Measurements from ENCODE around the gene PRAME.
"Not testable (repeated sequence)": the region's sequence is repeated elsewhere in the genome, so short reads cannot be mapped to it uniquely, and the experiment has no call there.

PRAME gene

GRCh38 chr22:22550789-22551434 lies 8.2 kb downstream of the PRAME start:
- no peak for DNase-seq

GRCh38 chr22:22548910-22549309 lies 10.2 kb downstream of the PRAME start:
- no peak for DNase-seq

GRCh38 chr22:22548317-22548716 lies 10.7 kb downstream of the PRAME start:
- DNase-seq = no peak

- DNase-seq = peak; percentile 5 to 44 (median 19)
Observed at GRCh38 chr22:22547692-22548300, 11.3 kb downstream of the PRAME start.

GRCh38 chr22:22547226-22547625 lies 11.8 kb downstream of the PRAME start:
- DNase-seq = no peak

GRCh38 chr22:22546490-22546889 lies 12.6 kb downstream of the PRAME start:
- DNase-seq = peak; percentile 41 to 73 (median 65)

GRCh38 chr22:22545084-22545483 lies 14.0 kb downstream of the PRAME start:
- DNase-seq = no peak

- DNase-seq = no peak
Observed at GRCh38 chr22:22538226-22538989, 20.7 kb downstream of the PRAME start.

- no peak for DNase-seq
Observed at GRCh38 chr22:22536916-22537315, 22.1 kb downstream of the PRAME start.

GRCh38 chr22:22536515-22536914 lies 22.6 kb downstream of the PRAME start:
- DNase-seq = no peak

GRCh38 chr22:22535662-22536061 lies 23.4 kb downstream of the PRAME start:
- DNase-seq = no peak

GRCh38 chr22:22534604-22535415 lies 24.3 kb downstream of the PRAME start:
- no peak for DNase-seq

- no peak for DNase-seq
Observed at GRCh38 chr22:22533863-22534262, 25.2 kb downstream of the PRAME start.

GRCh38 chr22:22533417-22533816 lies 25.6 kb downstream of the PRAME start:
- no peak for DNase-seq

- not testable (repeated sequence) for DNase-seq
Observed at GRCh38 chr22:22532547-22533071, 26.5 kb downstream of the PRAME start.

- no peak for DNase-seq
Observed at GRCh38 chr22:22531770-22532546, 27.1 kb downstream of the PRAME start.

- DNase-seq = no peak
Observed at GRCh38 chr22:22528780-22529179, 30.3 kb downstream of the PRAME start.

- peak in 1 of 4 experiments; percentile 24 for DNase-seq
Observed at GRCh38 chr22:22527312-22527711, 31.8 kb downstream of the PRAME start.

GRCh38 chr22:22526125-22526912 lies 32.7 kb downstream of the PRAME start:
- no peak for DNase-seq

GRCh38 chr22:22523494-22523893 lies 35.6 kb downstream of the PRAME start:
- no peak for DNase-seq

- DNase-seq = no peak
Observed at GRCh38 chr22:22521631-22522030, 37.4 kb downstream of the PRAME start.
